Pancreas (tissue), 10 donors: ENCODE measurements around the gene KHDRBS1. TPM values are rescaled to one million over a fixed set of nuclear protein-coding genes. Genes with fewer than 3 reads are reported as not detected.

Experiments used
- ATAC-seq, 4 donors: fragments of 200-7000 bp; cut with Tn5 transposase; one replicate each; pipeline versions ENCODE4 v1.8.0 to v1.9.1; 2020; ENCODE audit warnings: mild to moderate bottlenecking in 4 of 4, moderate library complexity in 4 of 4
- DNase-seq, 6 donors: peaks; one replicate each; pipeline ENCODE4 v3.0.0-alpha.2; 2020
- FAIRE-seq: peaks from 2 replicates; lab custom pipeline; 2012; peaks lifted over from hg19 to GRCh38; lab: Jason Lieb, UNC
- H3K27ac ChIP-seq, 4 donors: fragments of 200-600 bp; sonication (generic); 1 replicate in 3 of 4; 2 replicates in 1 of 4; pipeline versions ENCODE4 v1.5.0 to v1.8.0; 2020
- H3K27me3 ChIP-seq, 4 donors: fragments of 200-600 bp; one replicate each; pipeline ENCODE4 v1.8.0; 2021
- H3K36me3 ChIP-seq, 3 donors: fragments of 200-600 bp; sonication (generic) in 1 of 3; one replicate each; pipeline versions ENCODE4 v1.5.0 to v1.8.0; 2020 to 2021
- H3K4me1 ChIP-seq, 3 donors: fragments of 200-600 bp; one replicate each; pipeline ENCODE4 v1.8.0; 2021
- H3K4me3 ChIP-seq, 4 donors: fragments of 200-600 bp; sonication (generic) in 2 of 4; one replicate each; pipeline versions ENCODE4 v1.5.0 to v1.8.0; 2020 to 2021
- H3K9me3 ChIP-seq, 4 donors: fragments of 200-600 bp; one replicate each; pipeline ENCODE4 v1.8.0; 2021
- CTCF ChIP-seq, 4 donors: fragments of 200-600 bp; sonication (generic) in 3 of 4; IDR thresholded peaks; one replicate each; pipeline versions ENCODE4 v1.5.0 to v1.8.0; 2021; ENCODE audit warnings: antibody characterized with exemption in 4 of 4
- whole genome bisulfite sequencing, 2 donors: extraction: QIAGEN DNeasy Blood & Tissue Kit; methylation state at CpG; one replicate each; pipeline ENCODE4 v1.1.7; 2013; 5-methylcytosine and 5-hydroxymethylcytosine counted together
- intact Hi-C, 3 donors: fragments of 100-400 bp; cut with DNase I; formaldehyde crosslinking; loops; one replicate each; pipeline versions ENCODE4 v1.11.1 to v1.14.2; 2022
- polyA plus RNA-seq, 2 donors: library from polyadenylated mRNA; stranded (reverse); fragments of 200-250 nt; gene quantifications; one replicate each; pipeline ENCODE4 v1.2.3, GENCODE V29; 2013
- total RNA-seq, 6 donors: library from RNA; stranded (reverse); fragmentation: NEBNext Ultra II Directional in 4 of 6; extraction: Animal tissue kit (Norgen Biotek cat#: 25700) in 4 of 6; gene quantifications; one replicate each; pipeline versions ENCODE4 v1.2.1 to v1.2.4, GENCODE V29; 2021 to 2023
- donor health status: healthy with polysubstance abuse.
- donor health status: DM: no; HTN: no; CAD: no; lungs with moderate emphysema.
- donor health status: DM: no; HTN: no; CAD: no.
- donor health status: control.
- donor health status: control.
- donor health status: Bipolar disorder and iron deficiency.
- donor health status: DM: yes; HTN: yes; CAD: no.
- donor health status: DM: no; HTN: no; CAD: no.
- donor health status: DM: no; HTN: no; CAD: no.
- donor health status: DM: yes; HTN: yes; CAD: no.

The KHDRBS1 gene
- total RNA-seq (10 to 100 TPM; 26.6 to 56.7 (median 41.2) TPM), polyA plus RNA-seq (10 to 100 TPM; 22.8 to 41.7 TPM)

- WGBS, 2 donors: 0 to 1% methylated on average over 75 to 101 of the region's 101 CpGs
- ATAC-seq (peak; percentile 89 to 97 (median 96)), FAIRE-seq (no peak), DNase-seq (peak; percentile 98 to 100 (median 99))
- Histone ChIP-seq H3K27ac (peak within 1 kb of the TSS; percentile 94 to 99 (median 96)), H3K9me3 (no peaks in the 10 kb centered on the region), H3K4me3 (peak within 1 kb of the TSS; percentile 78 to 100 (median 98)), H3K36me3 (no peaks in the 10 kb centered on the region), H3K4me1 (peaks cover 0 to 24% (median 0%) of the 10 kb centered on the region in 3 donors), H3K27me3 (no peaks in the 10 kb centered on the region)
- TF ChIP-seq CTCF (IDR thresholded peaks at IDR 0.05): no peak
- intact Hi-C loops: no loop called here
These were observed at the start of gene KHDRBS1 for GRCh38 chr1:32013386-32014198. Gene KHDRBS1, plus strand, starts transcription at chr1:32013868. Its CDS starts 128 bp downstream, at chr1:32013996.

- Histone ChIP-seq H3K27ac (no peak overlapping the region), H3K27me3 (no peaks in the 10 kb centered on the region), H3K4me1 (no peaks in the 10 kb centered on the region), H3K36me3 (no peaks in the 10 kb centered on the region), H3K4me3 (no peak overlapping the region), H3K9me3 (no peaks in the 10 kb centered on the region)
- 70 to 74% methylated on average over 3 of the region's 3 CpGs for WGBS, 2 donors
- no peak for DNase-seq
- intact Hi-C loops: no loop called here
- ATAC-seq: no peak
- TF ChIP-seq CTCF (IDR thresholded peaks at IDR 0.05): no peak
- FAIRE-seq: no peak
These were observed 42.8 kb upstream of the KHDRBS1 start for GRCh38 chr1:31970873-31971272.

GRCh38 chr1:31976401-31976800, 37.3 kb upstream of the KHDRBS1 start:
- FAIRE-seq (no peak), DNase-seq (no peak), ATAC-seq (no peak)
- Histone ChIP-seq H3K27ac (no peak overlapping the region), H3K4me3 (no peak overlapping the region), H3K9me3 (no peaks in the 10 kb centered on the region), H3K36me3 (no peaks in the 10 kb centered on the region), H3K27me3 (no peaks in the 10 kb centered on the region), H3K4me1 (no peaks in the 10 kb centered on the region)
- intact Hi-C loops: no loop called here
- WGBS, 2 donors: 83 to 85% methylated on average over 1 of the region's 1 CpG
- TF ChIP-seq CTCF (IDR thresholded peaks at IDR 0.05): no peak

GRCh38 chr1:31977385-31978131, 36.1 kb upstream of the KHDRBS1 start:
- Histone ChIP-seq H3K27me3 (no peaks in the 10 kb centered on the region), H3K4me3 (no peak overlapping the region), H3K36me3 (no peaks in the 10 kb centered on the region), H3K4me1 (no peaks in the 10 kb centered on the region), H3K27ac (no peak overlapping the region), H3K9me3 (no peaks in the 10 kb centered on the region)
- intact Hi-C loops: no loop called here
- DNase-seq: no peak
- peak in 2 of 4 donors; percentile 32 to 47 for ATAC-seq
- TF ChIP-seq CTCF (IDR thresholded peaks at IDR 0.05): no peak
- 70 to 72% methylated on average over 6 of the region's 6 CpGs for whole genome bisulfite sequencing, 2 donors
- no peak for FAIRE-seq
